Measurements from ENCODE around the gene AMFR.
A peak's percentile ranks its signal among the peaks of the same experiment; 100 is the strongest.

AMFR gene

DNA sequence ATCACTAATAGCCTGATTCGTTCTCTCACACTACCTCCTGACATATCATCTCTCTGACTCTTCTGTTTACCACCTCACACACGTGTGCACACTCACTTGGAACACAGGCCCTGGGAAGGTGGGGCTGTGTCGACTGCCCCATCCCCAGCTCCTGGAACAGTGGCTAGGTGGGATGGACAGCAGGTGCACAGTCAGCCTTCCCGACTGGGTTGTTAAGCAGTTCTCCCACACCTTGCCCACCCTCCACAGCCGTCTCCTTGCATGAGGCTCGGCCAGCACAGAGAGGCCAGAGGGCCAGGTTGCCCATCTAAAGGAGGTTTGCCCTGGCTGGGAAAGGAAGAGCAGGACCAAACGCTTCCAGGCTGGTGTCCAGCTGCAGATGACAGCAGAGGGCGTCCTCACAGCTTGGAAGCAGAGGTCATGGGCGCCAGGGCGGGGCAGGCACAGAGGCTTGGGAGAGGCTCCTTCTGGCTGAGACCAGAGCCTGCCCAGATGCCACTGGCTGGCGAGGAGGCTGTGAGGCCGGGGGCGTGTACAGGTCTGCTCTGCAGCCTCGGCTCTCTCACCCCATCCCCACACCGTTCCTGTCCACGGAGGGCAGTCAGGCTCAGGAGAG lies 92.8 kb downstream of the AMFR start:
- FAIRE-seq: no peak
- TF ChIP-seq POLR2AphosphoS5 (IDR thresholded peaks at IDR 0.05; ENCODE audit: low read depth, low read length): no peak
- TF ChIP-seq POLR2A (IDR thresholded peaks at IDR 0.05; ENCODE audit: low read depth, low read length): no peak
- no peak for TF ChIP-seq TAF1 (IDR thresholded peaks at IDR 0.05; ENCODE audit: borderline replicate concordance, low read depth, low read length)
- no peak for DNase-seq (ENCODE audit: insufficient read length)

DNA sequence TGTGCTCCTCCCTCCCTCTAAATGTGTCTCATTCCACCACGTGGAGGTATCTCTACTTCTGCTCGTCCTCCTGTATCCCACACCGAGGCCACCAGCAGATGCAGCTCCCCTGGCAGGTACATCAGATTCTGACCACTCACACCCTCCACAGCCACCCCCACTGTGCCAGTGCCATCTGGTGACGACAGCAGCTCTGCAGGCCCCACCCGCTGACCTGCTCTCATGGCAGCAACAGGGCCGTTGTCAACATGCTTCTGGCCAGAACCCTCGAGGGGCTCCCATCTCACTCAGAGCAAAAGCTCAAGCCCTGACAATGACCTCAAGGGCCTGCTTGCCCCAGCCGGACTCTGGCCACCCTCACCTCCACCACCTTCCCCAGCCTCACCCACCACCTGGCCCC lies 93.4 kb downstream of the AMFR start:
- DNase-seq (ENCODE audit: insufficient read length) (no peak), FAIRE-seq (no peak)
- TF ChIP-seq TAF1 (IDR thresholded peaks at IDR 0.05; ENCODE audit: borderline replicate concordance, low read depth, low read length) (no peak), POLR2A (IDR thresholded peaks at IDR 0.05; ENCODE audit: low read depth, low read length) (no peak), POLR2AphosphoS5 (IDR thresholded peaks at IDR 0.05; ENCODE audit: low read depth, low read length) (no peak)

DNA sequence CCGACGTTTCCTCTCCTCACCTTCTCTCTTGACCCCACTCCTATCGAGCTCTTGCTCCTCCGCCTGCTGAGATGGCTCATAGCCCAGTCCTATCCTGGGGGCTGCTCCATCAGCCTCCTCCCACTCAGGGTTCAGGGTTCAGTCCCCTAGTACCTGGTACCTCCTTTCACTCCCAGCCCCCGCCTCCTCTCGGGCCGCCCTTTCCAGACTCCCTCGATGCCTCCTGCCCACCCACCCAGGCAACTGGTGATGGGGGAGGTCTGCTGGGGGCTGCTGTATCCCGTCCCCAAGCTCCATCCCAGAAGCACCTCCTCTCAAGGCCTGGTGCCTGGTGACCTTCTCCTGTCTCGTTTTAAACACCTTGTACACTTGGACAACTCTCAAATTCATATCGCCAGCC lies 93.9 kb downstream of the AMFR start:
- FAIRE-seq: no peak
- no peak for DNase-seq (ENCODE audit: insufficient read length)
- no peak for TF ChIP-seq POLR2AphosphoS5 (IDR thresholded peaks at IDR 0.05; ENCODE audit: low read depth, low read length)
- TF ChIP-seq POLR2A (IDR thresholded peaks at IDR 0.05; ENCODE audit: low read depth, low read length): no peak
- TF ChIP-seq TAF1 (IDR thresholded peaks at IDR 0.05; ENCODE audit: borderline replicate concordance, low read depth, low read length): no peak

DNA sequence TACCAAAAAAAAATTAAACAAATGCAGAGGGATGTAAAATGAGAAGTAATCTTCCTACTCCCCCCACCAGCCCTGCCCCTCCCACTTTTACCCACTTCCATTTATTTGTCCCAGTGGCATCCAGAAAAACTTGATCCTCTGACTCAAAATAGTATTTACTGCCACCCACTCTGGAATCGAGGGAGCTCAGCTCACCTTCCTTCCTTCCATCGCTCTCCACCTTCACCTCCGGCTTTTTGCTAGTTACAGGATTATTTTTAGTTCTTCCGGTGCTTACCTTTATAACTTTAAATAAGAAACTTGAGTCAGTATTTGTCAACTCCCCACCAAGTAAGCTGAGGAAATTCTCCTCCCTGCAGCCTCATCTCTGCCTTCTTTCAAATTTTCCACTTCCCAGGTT lies 94.9 kb downstream of the AMFR start:
- FAIRE-seq (no peak), DNase-seq (ENCODE audit: insufficient read length) (no peak)
- TF ChIP-seq POLR2AphosphoS5 (IDR thresholded peaks at IDR 0.05; ENCODE audit: low read depth, low read length) (no peak), TAF1 (IDR thresholded peaks at IDR 0.05; ENCODE audit: borderline replicate concordance, low read depth, low read length) (no peak), POLR2A (IDR thresholded peaks at IDR 0.05; ENCODE audit: low read depth, low read length) (no peak)

DNA sequence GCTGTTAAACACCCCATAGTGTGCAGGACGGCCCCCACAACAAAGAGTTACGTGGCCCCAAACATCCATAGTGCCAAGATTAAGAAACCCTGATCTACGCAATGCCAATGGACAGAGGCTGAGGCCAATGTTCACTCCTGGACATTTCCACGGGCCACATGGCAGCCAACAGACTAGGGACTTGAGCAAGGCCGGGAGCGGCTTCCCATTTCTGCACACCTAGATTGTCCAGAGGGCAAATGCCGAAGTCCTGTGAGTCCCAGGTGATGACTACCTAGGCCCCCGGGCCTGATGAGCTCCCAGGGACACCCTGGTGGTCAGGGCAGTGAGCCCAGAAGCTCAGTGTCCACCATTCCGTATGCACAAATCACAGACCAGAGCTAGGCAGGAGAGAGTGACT lies 95.5 kb downstream of the AMFR start:
- FAIRE-seq (peak; percentile 5), DNase-seq (ENCODE audit: insufficient read length) (no peak)
- TF ChIP-seq POLR2AphosphoS5 (IDR thresholded peaks at IDR 0.05; ENCODE audit: low read depth, low read length): no peak
- no peak for TF ChIP-seq POLR2A (IDR thresholded peaks at IDR 0.05; ENCODE audit: low read depth, low read length)
- TF ChIP-seq TAF1 (IDR thresholded peaks at IDR 0.05; ENCODE audit: borderline replicate concordance, low read depth, low read length): no peak

DNA sequence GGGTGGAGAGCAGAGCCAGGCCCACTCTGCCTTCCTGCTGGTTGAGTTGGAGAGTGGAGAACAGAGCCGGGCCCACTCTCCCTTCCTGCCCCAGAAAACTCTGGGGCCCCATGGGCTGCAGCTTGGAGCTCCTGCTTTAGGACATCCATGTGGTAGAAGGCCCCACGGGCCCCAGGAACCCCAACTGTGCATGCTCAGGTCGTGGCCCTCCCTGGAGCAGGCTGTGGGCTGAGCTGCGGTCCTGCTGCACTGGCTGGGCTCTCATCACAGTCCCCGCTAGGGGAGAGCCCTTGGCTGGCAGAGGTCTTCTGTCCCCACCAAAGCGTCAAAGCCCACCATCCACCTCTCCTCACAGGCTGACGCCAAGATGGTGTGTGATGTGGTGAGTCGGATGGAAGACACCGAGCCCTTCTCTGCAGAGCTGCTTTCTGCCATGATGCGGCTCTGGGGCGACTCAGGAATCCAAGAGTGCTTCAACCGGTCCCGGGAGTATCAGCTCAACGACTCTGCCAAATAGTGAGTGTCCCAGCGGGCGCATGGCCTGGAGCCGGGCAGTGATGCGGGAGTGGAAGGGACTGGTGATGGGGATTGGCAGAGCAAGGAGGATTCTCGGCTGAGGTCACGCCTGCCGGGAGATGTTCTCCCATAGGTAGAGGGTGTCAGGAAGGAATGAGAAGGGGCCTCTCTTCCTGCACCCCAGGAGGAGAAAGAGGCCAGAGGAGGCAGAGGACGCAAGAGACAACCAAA lies 96.9 kb downstream of the AMFR start:
- FAIRE-seq (no peak), DNase-seq (ENCODE audit: insufficient read length) (no peak)
- no peak for TF ChIP-seq POLR2A (IDR thresholded peaks at IDR 0.05; ENCODE audit: low read depth, low read length)

DNA sequence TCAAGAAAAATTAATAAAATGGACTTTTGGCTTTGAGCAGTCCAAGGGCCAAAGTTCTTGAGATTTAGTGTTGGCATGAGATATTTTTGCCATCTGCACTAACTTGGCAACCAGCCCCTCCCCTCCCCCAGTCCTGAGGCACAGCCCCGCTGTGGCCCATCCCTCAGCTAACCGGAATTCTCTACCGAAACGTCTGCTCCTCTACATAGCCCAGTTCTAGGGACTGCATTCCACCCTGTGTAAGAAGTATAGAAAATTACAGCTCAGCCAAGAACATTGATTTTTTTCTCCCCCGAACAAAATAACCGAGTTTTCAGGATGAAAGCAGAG lies 97.5 kb downstream of the AMFR start:
- DNase-seq (ENCODE audit: insufficient read length) (no peak), FAIRE-seq (no peak)
- TF ChIP-seq POLR2AphosphoS5 (IDR thresholded peaks at IDR 0.05; ENCODE audit: low read depth, low read length) (no peak), TAF1 (IDR thresholded peaks at IDR 0.05; ENCODE audit: borderline replicate concordance, low read depth, low read length) (no peak), POLR2A (IDR thresholded peaks at IDR 0.05; ENCODE audit: low read depth, low read length) (no peak)

DNA sequence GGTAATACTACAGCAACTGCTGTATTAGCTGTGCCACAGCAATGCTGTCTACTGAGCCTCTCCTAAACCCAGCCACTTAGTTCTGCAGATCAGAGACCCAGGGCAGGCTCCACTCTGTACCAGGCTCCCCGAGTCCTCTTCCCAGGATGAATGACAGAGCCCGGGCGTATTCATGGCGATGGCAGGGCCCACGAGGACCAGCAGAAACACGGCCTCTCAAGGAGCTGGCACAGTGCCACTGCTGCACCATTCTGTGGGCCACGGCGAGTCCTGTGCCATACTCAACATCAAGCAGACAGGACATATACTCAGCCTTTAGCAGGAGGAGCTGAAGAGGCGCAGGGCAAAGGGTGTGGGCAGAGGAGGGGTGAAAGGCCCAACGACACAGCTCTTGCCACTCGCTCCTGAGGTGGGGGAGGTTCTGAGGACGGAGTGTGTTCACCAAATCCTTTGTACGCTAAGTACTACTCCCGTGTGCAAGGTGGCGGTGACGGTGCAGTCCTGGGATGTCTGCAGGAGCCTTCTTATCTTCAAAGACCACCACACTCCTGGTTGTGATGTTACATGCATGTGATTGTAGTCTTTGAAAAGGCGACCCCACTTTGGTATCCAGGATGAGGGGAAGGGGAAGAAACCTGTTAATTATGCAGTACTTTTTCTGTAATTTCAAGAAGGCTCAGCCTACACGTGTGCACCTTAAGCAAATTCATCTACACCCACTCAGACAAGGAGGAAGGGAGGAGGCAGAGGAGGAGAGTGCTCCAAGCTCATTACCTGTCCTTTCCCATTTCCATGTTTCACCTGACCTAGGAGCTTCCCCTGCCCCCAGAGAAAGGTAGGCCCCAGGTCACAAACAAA lies 98.0 kb downstream of the AMFR start:
- DNase-seq (ENCODE audit: insufficient read length) (no peak), FAIRE-seq (no peak)

DNA sequence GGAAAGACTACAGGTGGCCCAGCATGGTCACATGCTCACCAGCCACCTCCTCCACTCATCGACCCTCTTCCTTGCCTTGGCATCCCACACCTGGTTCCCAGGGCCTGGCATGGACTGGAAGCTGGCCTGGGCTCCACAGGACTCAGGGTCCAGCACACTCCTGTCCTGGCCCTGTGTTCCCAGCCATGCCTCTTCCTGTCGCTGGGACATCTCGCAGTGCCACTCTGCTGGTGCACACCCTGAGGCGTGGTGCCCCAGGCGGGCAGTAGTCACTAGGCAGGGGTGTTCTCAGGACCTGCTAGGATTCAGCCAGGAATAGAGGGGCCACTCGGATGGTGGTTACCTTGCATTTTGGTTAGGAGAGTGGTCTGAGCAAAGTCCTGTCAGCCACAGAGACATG lies 99.4 kb downstream of the AMFR start:
- DNase-seq (ENCODE audit: insufficient read length) (no peak), FAIRE-seq (no peak)
- TF ChIP-seq TAF1 (IDR thresholded peaks at IDR 0.05; ENCODE audit: borderline replicate concordance, low read depth, low read length) (no peak), POLR2A (IDR thresholded peaks at IDR 0.05; ENCODE audit: low read depth, low read length) (no peak), POLR2AphosphoS5 (IDR thresholded peaks at IDR 0.05; ENCODE audit: low read depth, low read length) (no peak)

More for the DNA sequence above, 98.0 kb downstream of the AMFR start:
- no peak for TF ChIP-seq POLR2A (IDR thresholded peaks at IDR 0.05; ENCODE audit: low read depth, low read length)
- TF ChIP-seq TAF1 (IDR thresholded peaks at IDR 0.05; ENCODE audit: borderline replicate concordance, low read depth, low read length): no peak
- no peak for TF ChIP-seq POLR2AphosphoS5 (IDR thresholded peaks at IDR 0.05; ENCODE audit: low read depth, low read length)

DNA sequence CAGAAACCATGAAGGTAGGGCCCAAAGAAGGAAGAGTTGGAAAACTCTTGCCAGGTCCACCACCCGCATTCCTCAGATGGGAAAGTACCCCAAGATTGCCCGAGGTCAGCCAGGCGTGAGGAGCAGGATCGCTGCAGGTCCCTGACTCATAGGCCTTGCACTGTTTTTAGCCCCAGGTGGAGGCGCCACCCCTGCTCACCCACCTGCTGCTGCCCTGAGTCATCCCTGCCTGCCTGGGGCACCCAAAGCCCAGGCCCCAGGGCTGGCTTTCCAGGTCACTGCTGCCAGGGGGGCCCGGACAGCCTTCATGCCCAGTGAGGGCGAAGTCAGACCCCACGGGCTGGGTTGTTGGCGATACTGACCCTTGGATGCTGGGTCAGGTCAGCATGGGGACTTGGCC lies 100.9 kb downstream of the AMFR start:
- TF ChIP-seq POLR2A (IDR thresholded peaks at IDR 0.05; ENCODE audit: low read depth, low read length): no peak
- TF ChIP-seq TAF1 (IDR thresholded peaks at IDR 0.05; ENCODE audit: borderline replicate concordance, low read depth, low read length): no peak
- no peak for TF ChIP-seq POLR2AphosphoS5 (IDR thresholded peaks at IDR 0.05; ENCODE audit: low read depth, low read length)
- FAIRE-seq (no peak), DNase-seq (ENCODE audit: insufficient read length) (no peak)

DNA sequence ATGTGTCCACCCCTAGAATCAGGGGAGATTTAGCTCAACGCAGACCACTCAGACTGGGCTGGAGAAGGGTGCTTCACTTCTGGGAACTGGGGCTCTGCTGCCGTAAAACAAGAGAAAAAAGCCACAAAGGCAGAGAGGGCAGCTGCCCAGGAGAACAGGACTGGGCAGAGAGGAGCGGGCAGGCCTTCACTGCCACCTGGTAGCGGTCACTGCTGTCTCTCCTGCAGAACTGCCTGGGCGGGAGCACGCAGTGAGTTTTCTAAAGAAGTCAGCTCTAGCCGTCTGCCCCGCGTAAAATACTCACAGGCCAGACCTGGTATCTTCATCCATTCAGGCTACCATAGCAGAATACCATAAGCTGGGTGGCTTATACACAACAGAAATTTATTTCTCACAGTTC lies 103.8 kb downstream of the AMFR start:
- no peak for DNase-seq (ENCODE audit: insufficient read length)
- no peak for FAIRE-seq
- TF ChIP-seq POLR2AphosphoS5 (IDR thresholded peaks at IDR 0.05; ENCODE audit: low read depth, low read length): no peak
- no peak for TF ChIP-seq POLR2A (IDR thresholded peaks at IDR 0.05; ENCODE audit: low read depth, low read length)
- no peak for TF ChIP-seq TAF1 (IDR thresholded peaks at IDR 0.05; ENCODE audit: borderline replicate concordance, low read depth, low read length)

Data from GM12892 (cell line).